ENCODE data around the gene MOB1B.

Gene MOB1B

DNA sequence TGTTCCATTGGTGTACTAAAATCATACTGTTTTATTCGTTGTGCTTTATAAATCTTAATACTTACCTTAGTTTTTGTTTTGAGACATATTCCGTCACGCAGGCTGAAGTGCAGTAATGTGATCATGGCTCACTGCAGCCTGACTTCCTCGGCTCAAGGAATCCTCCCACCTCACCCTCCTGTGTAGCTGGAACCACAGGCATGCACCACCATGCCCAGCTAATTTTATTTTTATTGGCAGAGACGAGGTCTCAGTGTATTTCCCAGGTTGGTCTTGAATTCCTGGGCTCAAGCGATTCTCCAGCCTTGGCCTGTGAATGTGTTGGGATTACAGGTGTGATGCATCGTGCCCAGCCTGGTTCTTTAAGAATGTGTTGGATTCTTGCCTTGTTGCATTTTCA lies 66.9 kb downstream of the MOB1B start:
- TF ChIP-seq, protein P1, sequence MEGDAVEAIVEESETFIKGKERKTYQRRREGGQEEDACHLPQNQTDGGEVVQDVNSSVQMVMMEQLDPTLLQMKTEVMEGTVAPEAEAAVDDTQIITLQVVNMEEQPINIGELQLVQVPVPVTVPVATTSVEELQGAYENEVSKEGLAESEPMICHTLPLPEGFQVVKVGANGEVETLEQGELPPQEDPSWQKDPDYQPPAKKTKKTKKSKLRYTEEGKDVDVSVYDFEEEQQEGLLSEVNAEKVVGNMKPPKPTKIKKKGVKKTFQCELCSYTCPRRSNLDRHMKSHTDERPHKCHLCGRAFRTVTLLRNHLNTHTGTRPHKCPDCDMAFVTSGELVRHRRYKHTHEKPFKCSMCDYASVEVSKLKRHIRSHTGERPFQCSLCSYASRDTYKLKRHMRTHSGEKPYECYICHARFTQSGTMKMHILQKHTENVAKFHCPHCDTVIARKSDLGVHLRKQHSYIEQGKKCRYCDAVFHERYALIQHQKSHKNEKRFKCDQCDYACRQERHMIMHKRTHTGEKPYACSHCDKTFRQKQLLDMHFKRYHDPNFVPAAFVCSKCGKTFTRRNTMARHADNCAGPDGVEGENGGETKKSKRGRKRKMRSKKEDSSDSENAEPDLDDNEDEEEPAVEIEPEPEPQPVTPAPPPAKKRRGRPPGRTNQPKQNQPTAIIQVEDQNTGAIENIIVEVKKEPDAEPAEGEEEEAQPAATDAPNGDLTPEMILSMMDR (IDR thresholded peaks at IDR 0.05; ENCODE audit: control insufficient read depth, insufficient read depth, low read depth, low read length, missing control alignments): no peak
- no peak for DNase-seq (ENCODE audit: low read depth)
- no peak overlapping the region for H3K4me3 ChIP-seq (ENCODE audit: control insufficient read depth, low read depth, low read length)

DNA sequence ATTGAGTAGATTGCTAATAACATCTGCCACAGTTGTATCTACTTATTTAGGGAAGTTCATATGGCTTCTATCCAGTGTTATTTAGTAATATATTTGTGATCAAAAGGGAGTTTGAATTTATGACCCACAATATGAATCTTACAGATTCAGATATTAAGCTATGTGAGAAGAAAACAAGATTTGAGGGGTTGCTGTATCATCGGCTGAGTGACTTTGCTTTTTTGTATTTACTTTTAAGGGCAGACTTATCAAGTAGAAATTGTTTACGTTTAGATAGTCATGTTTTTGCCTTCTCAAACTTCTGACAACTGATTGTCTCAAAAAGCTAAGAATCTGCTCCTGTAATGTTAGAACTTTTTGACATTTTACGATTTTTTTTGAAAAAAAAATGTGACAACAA lies 74.1 kb downstream of the MOB1B start:
- TF ChIP-seq, protein P1 (IDR thresholded peaks at IDR 0.05; ENCODE audit: control insufficient read depth, insufficient read depth, low read depth, low read length, missing control alignments): no peak
- no peak overlapping the region for H3K4me3 ChIP-seq (ENCODE audit: control insufficient read depth, low read depth, low read length)
- no peak for DNase-seq (ENCODE audit: low read depth)

DNA sequence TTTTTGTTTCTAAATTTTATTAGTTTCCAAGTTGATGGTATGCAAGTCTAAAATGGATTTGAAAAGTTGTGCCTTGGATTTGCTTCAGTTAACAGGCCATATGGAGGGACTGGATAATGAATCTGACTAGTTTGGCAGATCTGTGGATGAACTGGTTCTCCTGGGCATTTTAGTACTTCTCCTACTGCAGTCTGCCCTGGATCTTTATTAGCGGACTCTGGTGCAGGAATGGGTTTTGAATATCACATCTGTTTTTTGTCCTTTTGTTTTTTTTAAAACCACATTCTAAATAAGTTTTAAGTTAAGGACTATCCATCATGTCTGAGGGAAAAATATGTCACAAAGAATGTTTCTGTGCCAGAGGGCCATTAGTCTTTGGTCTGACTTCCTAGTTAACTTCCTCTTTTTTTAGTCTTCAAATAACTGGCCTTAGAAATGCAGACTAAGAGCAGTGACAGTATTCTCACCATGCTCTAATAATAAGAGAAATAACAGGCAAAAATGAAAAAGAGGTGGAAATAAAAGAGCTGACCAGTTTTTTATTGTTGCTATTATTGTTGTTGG lies 77.4 kb downstream of the MOB1B start:
- H3K4me3 ChIP-seq (ENCODE audit: control insufficient read depth, low read depth, low read length): no peak overlapping the region
- TF ChIP-seq, protein P1 (IDR thresholded peaks at IDR 0.05; ENCODE audit: control insufficient read depth, insufficient read depth, low read depth, low read length, missing control alignments): no peak
- DNase-seq (ENCODE audit: low read depth): no peak

DNA sequence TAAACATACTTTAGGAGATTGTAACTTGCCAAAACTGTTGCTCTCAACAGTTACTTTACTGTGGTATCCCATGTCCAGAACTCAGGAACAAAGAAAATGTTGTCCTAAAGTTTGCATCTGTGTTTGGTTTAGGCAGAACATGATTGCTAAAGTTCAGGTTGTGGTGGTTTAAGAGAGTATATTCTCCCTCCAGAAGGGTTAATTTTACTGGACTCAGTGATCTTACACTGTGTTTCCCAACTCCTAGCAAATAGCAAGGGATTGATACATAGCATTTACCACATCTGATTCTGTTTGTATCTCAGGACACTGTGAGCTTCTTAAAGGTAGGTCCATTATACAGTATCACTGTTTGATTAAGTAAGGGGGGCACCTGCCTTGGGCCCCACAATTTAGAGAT lies 78.0 kb downstream of the MOB1B start:
- TF ChIP-seq, protein P1 (IDR thresholded peaks at IDR 0.05; ENCODE audit: control insufficient read depth, insufficient read depth, low read depth, low read length, missing control alignments): no peak
- H3K4me3 ChIP-seq (ENCODE audit: control insufficient read depth, low read depth, low read length): no peak overlapping the region

DNA sequence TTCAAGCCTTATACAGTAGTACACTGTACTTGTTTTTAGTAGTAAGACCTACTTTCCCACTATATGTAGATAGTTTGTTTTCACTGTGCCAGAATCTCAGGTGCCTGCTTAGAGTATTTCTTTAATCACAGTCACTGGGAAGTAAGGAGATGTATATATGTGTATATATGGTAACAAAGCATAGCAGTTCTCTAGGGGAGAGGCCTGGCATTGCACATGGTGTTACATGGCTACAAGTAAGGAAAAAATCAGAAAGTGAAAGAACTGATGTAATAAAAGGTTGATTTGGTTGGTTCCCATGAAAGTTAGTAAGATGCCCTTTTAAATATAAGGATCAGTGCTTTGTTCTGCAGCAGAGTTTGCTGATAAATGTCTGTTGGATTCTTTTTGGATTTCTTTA lies 81.9 kb downstream of the MOB1B start:
- no peak overlapping the region for H3K4me3 ChIP-seq (ENCODE audit: control insufficient read depth, low read depth, low read length)
- DNase-seq (ENCODE audit: low read depth): no peak
- TF ChIP-seq, protein P1 (IDR thresholded peaks at IDR 0.05; ENCODE audit: control insufficient read depth, insufficient read depth, low read depth, low read length, missing control alignments): no peak

More for the DNA sequence above, 78.0 kb downstream of the MOB1B start:
- DNase-seq (ENCODE audit: low read depth): no peak

DNA sequence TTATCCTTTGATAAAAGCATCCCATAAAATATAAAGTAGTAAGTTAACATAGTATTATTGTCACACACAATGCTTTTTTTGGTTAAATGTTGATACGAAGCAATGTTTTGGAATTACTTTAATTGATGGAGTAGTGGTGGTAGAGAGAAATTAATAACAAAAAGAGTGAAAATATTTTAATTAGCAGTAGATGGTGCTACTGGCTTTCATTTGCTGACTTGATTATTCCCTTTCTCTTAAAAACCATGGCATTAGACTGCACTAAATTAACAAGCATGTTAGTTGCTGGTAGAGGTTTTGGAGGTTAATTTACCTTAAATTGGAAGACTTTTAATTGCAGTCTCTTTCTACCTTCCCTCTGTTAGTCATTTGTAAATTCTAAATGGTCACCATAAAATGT lies 82.4 kb downstream of the MOB1B start:
- DNase-seq (ENCODE audit: low read depth): no peak
- no peak overlapping the region for H3K4me3 ChIP-seq (ENCODE audit: control insufficient read depth, low read depth, low read length)
- TF ChIP-seq, protein P1 (IDR thresholded peaks at IDR 0.05; ENCODE audit: control insufficient read depth, insufficient read depth, low read depth, low read length, missing control alignments): no peak

DNA sequence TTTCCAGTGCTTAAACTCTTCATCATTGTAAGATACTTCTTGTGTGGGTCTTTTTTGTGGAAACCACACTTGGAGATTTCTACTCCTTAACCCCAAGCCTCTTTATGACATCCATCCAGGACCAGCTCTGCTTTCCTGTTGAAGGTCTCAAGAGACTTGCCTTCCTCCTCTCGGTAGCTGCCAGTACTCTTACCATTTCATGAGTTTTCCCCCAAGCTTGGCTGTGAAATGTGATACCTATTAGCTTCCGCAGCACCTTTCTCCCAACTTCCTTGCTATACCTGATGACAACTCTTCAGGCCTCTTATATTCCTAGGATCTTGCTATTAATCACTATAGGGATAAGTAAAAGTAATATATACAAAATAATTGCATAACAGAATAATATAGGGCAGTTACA lies 89.4 kb downstream of the MOB1B start:
- TF ChIP-seq, protein P1 (IDR thresholded peaks at IDR 0.05; ENCODE audit: control insufficient read depth, insufficient read depth, low read depth, low read length, missing control alignments): no peak
- no peak for DNase-seq (ENCODE audit: low read depth)

More for the DNA sequence above, 89.4 kb downstream of the MOB1B start:
- no peak overlapping the region for H3K4me3 ChIP-seq (ENCODE audit: control insufficient read depth, low read depth, low read length)

Data from AG09309 (cell line).